Fibroblast of lung (primary cell): ENCODE measurements around the gene EVI5. TPM values are rescaled to one million over a fixed set of nuclear protein-coding genes. Genes with fewer than 3 reads are reported as not detected.

Experiments used
- DNase-seq, 2 donors: peaks; one replicate each; pipeline versions ENCODE4 v3.0.0 to v3.0.0-alpha.2; 2010; ENCODE audit warnings: low read depth in 2 of 2
- H2AFZ ChIP-seq: 2 replicates; pipeline ENCODE4 v1.5.1; 2012; ENCODE audit warnings: low read length, control low read depth, inconsistent platforms
- H3K27ac ChIP-seq: 2 replicates; pipeline ENCODE4 v1.5.1; 2011; ENCODE audit warnings: low read length, control low read depth; ENCODE audit not compliant: insufficient read depth
- H3K27me3 ChIP-seq: 2 replicates; pipeline ENCODE4 v1.5.1; 2011; ENCODE audit warnings: mild to moderate bottlenecking, low read length; ENCODE audit not compliant: control insufficient read depth, insufficient read depth
- H3K36me3 ChIP-seq: 2 replicates; pipeline ENCODE4 v1.5.1; 2011; ENCODE audit warnings: low read length; ENCODE audit not compliant: control insufficient read depth, insufficient read depth
- H3K4me1 ChIP-seq: 2 replicates; pipeline ENCODE4 v1.5.1; 2011; ENCODE audit warnings: low read length; ENCODE audit not compliant: control insufficient read depth, insufficient read depth; ENCODE audit errors: extremely low read depth
- H3K4me2 ChIP-seq: 2 replicates; pipeline ENCODE4 v1.5.1; 2011; ENCODE audit warnings: low read length, control low read depth; ENCODE audit not compliant: insufficient read depth; ENCODE audit errors: extremely low read depth
- H3K4me3 ChIP-seq, 4 experiments: fragments of 200-600 bp in 1 of 4; sonication (generic) in 1 of 4; replicated peaks in 1 of 4; 2 replicates each; pipeline ENCODE4 v1.5.1; 2011 to 2016; ENCODE audit warnings: low read length in 4 of 4, low read depth in 3 of 4, mild to moderate bottlenecking in 3 of 4, control low read depth in 2 of 4, inconsistent platforms in 1 of 4, mixed read lengths in 1 of 4; ENCODE audit not compliant: insufficient read depth in 1 of 4; ENCODE audit errors: control extremely low read depth in 1 of 4
- H3K79me2 ChIP-seq: 2 replicates; pipeline ENCODE4 v1.5.1; 2012; ENCODE audit warnings: mild to moderate bottlenecking, low read length, inconsistent platforms; ENCODE audit not compliant: control insufficient read depth, insufficient read depth
- H3K9ac ChIP-seq: 2 replicates; pipeline ENCODE4 v1.5.1; 2011; ENCODE audit warnings: mild to moderate bottlenecking, low read length, control low read depth; ENCODE audit not compliant: insufficient read depth
- H3K9me3 ChIP-seq: 2 replicates; pipeline ENCODE4 v1.5.1; 2012; ENCODE audit warnings: low read depth, low read length; ENCODE audit not compliant: control insufficient read depth, insufficient read depth
- H4K20me1 ChIP-seq: 2 replicates; pipeline ENCODE4 v1.5.1; 2011; ENCODE audit warnings: low read length; ENCODE audit not compliant: control insufficient read depth, insufficient read depth; ENCODE audit errors: extremely low read depth
- CTCF ChIP-seq, 2 donors: IDR thresholded peaks in 1 of 2; conservative IDR thresholded peaks in 1 of 2; 1 replicate in 1 of 2; 2 replicates in 1 of 2; pipeline ENCODE4 v1.5.1; 2011 to 2012; ENCODE audit warnings: low read length in 2 of 2, control low read depth in 1 of 2, inconsistent platforms in 1 of 2, low read depth in 1 of 2, mild to moderate bottlenecking in 1 of 2
- EZH2 ChIP-seq: IDR thresholded peaks from 2 replicates; pipeline ENCODE4 v1.5.1; 2012; ENCODE audit warnings: low read length, control low read depth, mild to moderate bottlenecking; ENCODE audit errors: missing control alignments
- polyA plus RNA-seq, 2 donors: library from polyadenylated mRNA; depleted of rRNA in 1 of 2; stranded (reverse) in 1 of 2; unstranded in 1 of 2; fragments of >200 nt; gene quantifications; 2 replicates each; pipeline ENCODE4 v1.2.1, GENCODE V29; 2011 to 2012; ENCODE audit warnings: missing spikeins in 1 of 2
- total RNA-seq: library from RNA; depleted of rRNA; stranded (reverse); fragments of >200 nt; gene quantifications from 2 replicates; pipeline ENCODE4 v1.2.1, GENCODE V29; 2014

Gene EVI5
- total and polyA plus RNA-seq, 2 donors (not counting 1 experiment from before 2014, with no cell fraction given): 32.5 to 48.1 TPM

- H3K27ac ChIP-seq: no peak overlapping the region
- H3K4me2 ChIP-seq: no peak overlapping the region
- no peak for TF ChIP-seq EZH2
- no peak for TF ChIP-seq CTCF (conservative IDR thresholded peaks at IDR 0.05 in 1 of 2, IDR thresholded peaks at IDR 0.05 in 1 of 2; ENCODE audit: low read depth in 1 of 2, low read length in 2 of 2)
- no peak overlapping the region for H2AFZ ChIP-seq
- H3K79me2 ChIP-seq: no peaks in the 10 kb centered on the region
- no peaks in the 10 kb centered on the region for H3K27me3 ChIP-seq
- peak in 1 of 2 donors; percentile 58 for DNase-seq
- no peak overlapping the region for H3K9ac ChIP-seq
- no peaks in the 10 kb centered on the region for H3K36me3 ChIP-seq
- H3K4me1 ChIP-seq: peaks cover 3% of the 10 kb centered on the region
- H4K20me1 ChIP-seq: no peaks in the 10 kb centered on the region
- no peak overlapping the region for H3K4me3 ChIP-seq
- no peaks in the 10 kb centered on the region for H3K9me3 ChIP-seq
Observed at GRCh38 chr1:92538413-92539061, 246.4 kb downstream of the EVI5 start.

GRCh38 chr1:92538048-92538412, 246.9 kb downstream of the EVI5 start:
- Histone ChIP-seq H3K36me3 (no peaks in the 10 kb centered on the region), H3K27ac (no peak overlapping the region), H3K79me2 (no peaks in the 10 kb centered on the region), H3K27me3 (no peaks in the 10 kb centered on the region), H3K9ac (no peak overlapping the region), H3K9me3 (no peaks in the 10 kb centered on the region), H2AFZ (no peak overlapping the region), H3K4me1 (peaks cover 3% of the 10 kb centered on the region), H3K4me2 (no peak overlapping the region), H4K20me1 (no peaks in the 10 kb centered on the region), H3K4me3 (no peak overlapping the region)
- TF ChIP-seq EZH2 (no peak), CTCF (conservative IDR thresholded peaks at IDR 0.05 in 1 of 2, IDR thresholded peaks at IDR 0.05 in 1 of 2; ENCODE audit: low read depth in 1 of 2, low read length in 2 of 2) (no peak)
- peak in 1 of 2 donors; percentile 38 for DNase-seq

GRCh38 chr1:92536980-92537884, 247.7 kb downstream of the EVI5 start:
- Histone ChIP-seq H3K36me3 (no peaks in the 10 kb centered on the region), H3K79me2 (no peaks in the 10 kb centered on the region), H3K9me3 (no peaks in the 10 kb centered on the region), H3K27me3 (no peaks in the 10 kb centered on the region), H2AFZ (no peak overlapping the region), H3K4me2 (no peak overlapping the region), H3K9ac (no peak overlapping the region), H3K4me3 (no peak overlapping the region), H3K27ac (no peak overlapping the region), H3K4me1 (peaks cover 3% of the 10 kb centered on the region), H4K20me1 (no peaks in the 10 kb centered on the region)
- peak; percentile 55 to 70 for DNase-seq
- TF ChIP-seq CTCF (conservative IDR thresholded peaks at IDR 0.05 in 1 of 2, IDR thresholded peaks at IDR 0.05 in 1 of 2; ENCODE audit: low read depth in 1 of 2, low read length in 2 of 2): no peak
- TF ChIP-seq EZH2: no peak
